ENCODE results near the gene GRK1.
"Not testable (repeated sequence)": the region's sequence is repeated elsewhere in the genome, so short reads cannot be mapped to it uniquely, and the experiment has no call there.

Gene GRK1

DNA sequence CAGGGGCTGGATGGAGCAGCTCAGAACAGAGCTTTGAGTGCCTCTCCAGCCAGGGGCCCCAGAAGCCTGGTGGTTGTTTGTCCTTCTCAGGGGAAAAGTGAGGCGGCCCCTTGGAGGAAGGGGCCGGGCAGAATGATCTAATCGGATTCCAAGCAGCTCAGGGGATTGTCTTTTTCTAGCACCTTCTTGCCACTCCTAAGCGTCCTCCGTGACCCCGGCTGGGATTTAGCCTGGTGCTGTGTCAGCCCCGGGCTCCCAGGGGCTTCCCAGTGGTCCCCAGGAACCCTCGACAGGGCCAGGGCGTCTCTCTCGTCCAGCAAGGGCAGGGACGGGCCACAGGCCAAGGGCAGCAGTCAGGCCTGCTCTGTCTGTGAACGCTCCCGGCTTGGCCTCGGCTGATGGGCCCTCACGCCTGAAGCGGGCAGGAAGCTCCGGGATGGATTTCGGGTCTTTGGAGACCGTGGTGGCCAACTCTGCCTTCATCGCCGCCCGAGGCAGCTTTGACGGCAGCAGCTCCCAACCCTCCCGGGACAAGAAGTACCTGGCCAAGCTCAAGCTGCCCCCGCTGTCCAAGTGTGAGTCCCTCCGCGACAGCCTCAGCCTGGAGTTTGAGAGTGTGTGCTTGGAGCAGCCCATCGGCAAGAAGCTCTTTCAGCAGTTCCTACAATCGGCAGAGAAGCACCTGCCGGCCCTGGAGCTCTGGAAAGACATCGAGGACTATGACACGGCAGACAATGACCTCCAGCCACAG, at the start of gene GRK1:
TSS of gene GRK1 (plus strand) at position 269 of the 751 bp plus-strand sequence. CDS start at position 437, 168 bp downstream.
- no peak for DNase-seq (ENCODE audit: low spot score)

- DNase-seq (ENCODE audit: low spot score) = no peak
Observed at GRCh38 chr13:113617961-113618360, 49.1 kb upstream of the GRK1 start.

DNA sequence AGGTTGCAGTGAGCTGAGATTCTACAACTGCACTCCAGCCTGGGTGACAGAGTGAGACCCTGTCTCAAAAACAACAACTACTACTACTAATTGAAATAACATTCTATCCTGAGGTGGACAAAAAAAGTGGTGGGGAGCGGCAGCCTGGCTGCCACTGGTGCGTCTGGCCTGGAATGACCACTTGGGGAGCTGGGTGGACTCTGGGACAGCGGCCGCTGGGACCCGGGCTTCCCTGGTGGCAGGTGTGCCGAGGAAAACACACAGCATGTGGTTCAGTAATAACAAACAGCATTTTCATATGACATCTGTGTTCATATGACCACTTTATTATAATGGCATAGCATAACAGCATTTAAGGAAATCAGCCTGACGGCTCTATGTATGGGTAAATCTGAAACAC, 48.6 kb upstream of the GRK1 start:
- no peak for DNase-seq (ENCODE audit: low spot score)

DNA sequence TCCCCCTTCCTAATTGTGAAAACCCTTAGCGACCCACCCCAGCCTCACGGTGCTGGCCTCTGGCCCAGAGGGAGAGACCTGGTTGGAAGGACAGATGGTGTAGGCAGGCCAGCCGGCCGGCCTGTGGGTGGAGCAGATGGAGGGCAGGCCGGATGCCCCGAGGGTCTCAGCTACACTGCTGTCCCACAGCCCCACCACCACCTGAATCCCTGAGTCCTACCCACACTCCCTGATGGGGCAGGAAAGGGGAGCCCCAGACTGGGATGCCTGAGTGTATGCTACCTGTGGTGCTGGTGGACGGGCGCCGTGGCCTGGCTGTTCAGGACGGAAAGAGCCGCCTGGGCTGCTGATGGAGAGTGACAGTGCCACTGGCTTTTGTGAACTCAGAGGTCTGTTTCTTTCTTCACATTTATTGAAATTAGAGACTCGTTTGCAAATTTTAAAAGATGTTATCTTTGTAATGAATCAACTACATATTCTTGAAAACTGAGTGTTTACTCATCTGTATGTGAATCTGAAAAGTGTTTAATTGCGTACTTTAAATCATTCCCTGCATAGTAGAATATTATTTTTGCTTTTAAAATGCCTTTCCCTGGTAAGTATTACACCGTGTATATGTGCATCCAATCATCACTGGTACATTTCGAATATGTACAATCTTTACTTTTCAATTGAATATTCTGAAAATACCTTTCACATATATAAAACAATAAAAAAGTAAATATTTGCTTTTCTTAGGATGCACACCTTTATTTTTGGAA, 46.8 kb upstream of the GRK1 start:
- DNase-seq (ENCODE audit: low spot score) = no peak

- no peak for DNase-seq (ENCODE audit: low spot score)
Observed at GRCh38 chr13:113621046-113621445, 46.0 kb upstream of the GRK1 start.

GRCh38 chr13:113621498-113621897, 45.5 kb upstream of the GRK1 start:
- DNase-seq (ENCODE audit: low spot score) = not testable (repeated sequence)

- DNase-seq (ENCODE audit: low spot score) = not testable (repeated sequence)
Observed at GRCh38 chr13:113621986-113622550, 45.0 kb upstream of the GRK1 start.

DNA sequence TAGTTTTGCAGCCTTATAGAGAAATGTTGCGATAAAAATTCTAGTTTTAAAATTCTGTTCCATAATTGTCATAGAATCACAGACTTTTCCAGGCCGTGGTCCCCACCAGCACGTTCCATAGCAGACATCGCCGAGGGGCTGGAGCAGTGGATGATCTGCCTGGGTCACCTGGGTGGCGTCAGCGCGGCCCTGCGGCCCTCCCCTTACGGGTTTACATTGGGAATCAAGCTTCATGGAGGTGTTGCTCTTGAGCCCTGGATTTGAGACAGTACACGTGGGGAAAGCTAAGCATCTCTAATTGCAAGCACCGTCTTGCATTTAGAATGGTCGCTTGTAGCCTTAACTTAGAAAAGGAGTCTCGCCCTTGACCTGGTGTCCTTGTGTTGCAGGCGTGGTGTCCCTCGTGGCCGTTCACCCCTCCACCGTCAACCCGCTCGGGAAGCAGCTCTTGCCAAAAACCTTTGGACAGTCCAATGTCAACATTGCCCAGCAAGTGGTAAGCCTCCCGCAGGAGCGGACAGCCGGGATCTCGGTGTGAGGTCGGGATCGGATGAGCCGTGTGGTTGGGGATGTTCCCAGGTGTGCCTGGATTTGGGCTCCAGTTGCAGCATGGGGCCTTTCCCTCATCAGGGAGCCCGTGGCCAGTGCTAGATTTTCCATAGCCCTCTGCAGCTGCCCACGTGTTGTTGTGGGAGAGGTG, 44.1 kb upstream of the GRK1 start:
- DNase-seq (ENCODE audit: low spot score) = no peak

- DNase-seq (ENCODE audit: low spot score) = no peak
Observed at GRCh38 chr13:113623491-113624234, 43.4 kb upstream of the GRK1 start.

GRCh38 chr13:113624235-113624587, 42.8 kb upstream of the GRK1 start:
- DNase-seq (ENCODE audit: low spot score) = no peak

GRCh38 chr13:113624640-113625304, 42.2 kb upstream of the GRK1 start:
- not testable (repeated sequence) for DNase-seq (ENCODE audit: low spot score)

- DNase-seq (ENCODE audit: low spot score) = no peak
Observed at GRCh38 chr13:113625965-113626721, 40.9 kb upstream of the GRK1 start.

GRCh38 chr13:113627136-113627535, 39.9 kb upstream of the GRK1 start:
- no peak for DNase-seq (ENCODE audit: low spot score)

DNA sequence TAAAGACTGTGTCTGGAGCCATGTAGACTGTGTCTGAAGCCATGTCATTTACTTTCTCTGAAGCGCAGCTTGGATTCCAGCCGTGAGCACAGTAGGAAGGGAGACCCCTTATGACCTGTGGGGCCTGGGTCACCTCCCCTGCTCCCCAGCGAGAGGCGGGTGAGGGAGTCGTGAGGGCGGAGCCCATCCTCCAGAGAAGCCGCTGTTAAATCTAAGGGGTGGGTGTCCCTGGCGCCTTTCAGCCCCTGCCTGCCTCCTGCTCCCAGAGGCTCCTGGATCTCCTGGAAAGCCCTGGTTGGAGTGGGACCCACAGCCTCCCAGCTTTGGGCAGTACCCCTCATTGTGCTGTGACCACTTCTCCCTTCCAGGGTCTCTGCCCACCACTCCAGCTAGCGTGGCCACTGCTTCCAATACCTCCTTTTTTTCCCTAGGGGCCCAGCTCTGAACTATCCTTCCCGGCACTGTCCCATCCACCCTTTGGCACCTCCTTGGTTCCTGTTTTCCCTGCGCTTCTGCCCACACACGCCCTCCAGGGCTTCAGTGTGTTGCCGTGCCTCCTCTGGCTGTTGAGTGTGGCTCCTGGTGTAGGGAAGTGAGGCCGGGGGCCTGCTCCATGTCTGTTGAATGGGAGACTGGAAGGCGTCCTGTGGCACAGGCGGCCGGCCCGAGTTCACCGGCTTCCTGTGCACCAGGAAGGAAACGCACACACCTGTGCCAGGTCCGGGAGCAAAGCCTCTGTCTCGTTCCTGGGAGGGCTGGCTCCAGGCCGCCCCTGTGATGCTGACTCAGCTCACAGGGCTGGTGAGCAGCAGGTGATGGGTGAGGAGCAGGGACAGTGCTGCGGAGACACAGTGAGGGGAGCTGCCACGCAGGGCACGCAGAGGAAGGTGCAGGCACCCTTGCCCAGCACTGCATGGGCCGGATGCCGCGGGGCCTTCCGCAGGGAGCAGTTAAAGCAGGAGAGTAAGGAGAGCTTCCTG, 38.4 kb upstream of the GRK1 start:
- no peak for DNase-seq (ENCODE audit: low spot score)

DNA sequence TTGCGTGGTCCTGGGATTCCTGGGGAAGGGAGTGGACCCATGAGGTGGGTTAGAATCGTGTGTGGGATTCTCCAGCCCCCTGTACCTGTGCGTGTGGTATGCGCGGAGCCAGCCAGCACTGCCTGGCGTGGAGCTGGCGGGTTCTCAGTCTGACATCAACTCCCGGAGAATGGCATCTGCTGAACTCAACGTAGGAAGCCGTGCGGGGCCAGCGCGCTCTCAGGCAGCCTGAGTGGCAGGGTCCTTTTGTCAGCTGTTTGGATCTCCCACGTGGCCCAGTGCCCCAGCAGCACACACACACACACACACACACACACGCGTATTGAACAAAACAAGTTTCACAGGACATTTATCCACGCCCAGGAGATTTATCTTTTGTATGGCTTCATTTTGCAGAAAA, 37.2 kb upstream of the GRK1 start:
- DNase-seq (ENCODE audit: low spot score) = no peak

DNA sequence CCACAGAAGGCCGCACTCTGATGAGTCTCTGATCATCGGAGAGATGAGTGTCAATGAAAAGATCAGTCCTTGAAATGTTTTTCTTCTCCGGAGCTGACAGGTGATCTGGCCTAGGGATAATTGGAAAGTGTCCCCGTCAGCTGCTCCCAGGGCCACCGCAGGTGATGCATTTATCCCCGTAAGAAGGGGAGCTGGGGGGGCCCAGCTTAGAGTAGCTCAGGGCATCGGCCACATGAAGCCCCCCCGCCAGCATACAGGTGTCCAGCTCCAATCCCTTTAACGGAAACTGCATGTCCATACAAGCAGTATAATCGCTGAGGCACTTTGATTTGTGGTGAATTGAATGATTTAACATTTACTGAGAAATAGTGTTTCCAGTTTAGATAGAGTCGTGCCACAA, 36.7 kb upstream of the GRK1 start:
- no peak for DNase-seq (ENCODE audit: low spot score)

- DNase-seq (ENCODE audit: low spot score) = no peak
Observed at GRCh38 chr13:113630804-113631203, 36.2 kb upstream of the GRK1 start.

GRCh38 chr13:113631341-113632095, 35.5 kb upstream of the GRK1 start:
- no peak for DNase-seq (ENCODE audit: low spot score)

All from CD4-positive, alpha-beta T cell treated with Interleukin-15 for 4 hours (primary cell).